ENCODE results near the gene ACP5. TPM values are rescaled to one million over a fixed set of nuclear protein-coding genes. Genes with fewer than 3 reads are reported as not detected.
A peak's percentile ranks its signal among the peaks of the same experiment; 100 is the strongest.

Gene ACP5
- polyA plus RNA-seq, 1 donor from 2014 or later = not detected

- H4K20me1 ChIP-seq (ENCODE audit: insufficient read depth) = no peaks in the 10 kb centered on the region
- TF ChIP-seq EZH2 (IDR thresholded peaks at IDR 0.05; ENCODE audit: borderline replicate concordance, insufficient read depth, low read length, poor library complexity, severe bottlenecking) = no peak
- TF ChIP-seq RAD21 (conservative IDR thresholded peaks at IDR 0.05) = no peak
- TF ChIP-seq SMC3 (conservative IDR thresholded peaks at IDR 0.05; ENCODE audit: poor library complexity) = no peak
- no peak for TF ChIP-seq CTCF (IDR thresholded peaks at IDR 0.05; ENCODE audit: poor library complexity, severe bottlenecking)
- TF ChIP-seq EP300 (conservative IDR thresholded peaks at IDR 0.05; ENCODE audit: poor library complexity, severe bottlenecking) = no peak
- no peak for TF ChIP-seq MXI1 (conservative IDR thresholded peaks at IDR 0.05; ENCODE audit: poor library complexity, severe bottlenecking)
- TF ChIP-seq REST (IDR thresholded peaks at IDR 0.05; ENCODE audit: borderline replicate concordance) = no peak
- no peak for TF ChIP-seq POLR2AphosphoS5 (IDR thresholded peaks at IDR 0.05)
- TF ChIP-seq TAF1 (IDR thresholded peaks at IDR 0.05; ENCODE audit: low read depth) = no peak
- H3K9me2 ChIP-seq (ENCODE audit: insufficient read depth, low read length) = no peaks in the 10 kb centered on the region
- no peaks in the 10 kb centered on the region for H3K27me3 ChIP-seq (ENCODE audit: insufficient read depth, low read depth, low read length)
- no peak overlapping the region for H3K27ac ChIP-seq (ENCODE audit: low read length)
- no peaks in the 10 kb centered on the region for H3F3A ChIP-seq (ENCODE audit: insufficient read depth, low read length, poor library complexity, severe bottlenecking)
- H3K4me2 ChIP-seq (ENCODE audit: low read length) = no peak overlapping the region
- no peak overlapping the region for H3K4me3 ChIP-seq (ENCODE audit: low read length)
- no peaks in the 10 kb centered on the region for H3K9me3 ChIP-seq (ENCODE audit: low read length)
- H3K36me3 ChIP-seq (ENCODE audit: insufficient read depth, low read length) = no peaks in the 10 kb centered on the region
- no peak overlapping the region for H3K9ac ChIP-seq (ENCODE audit: low read length)
- H2AFZ ChIP-seq (ENCODE audit: low read depth, low read length) = no peak overlapping the region
- H3K79me2 ChIP-seq (replicated peaks; ENCODE audit: insufficient read depth, low read length) = no peaks in the 10 kb centered on the region
Measured at GRCh38 chr19:11540645-11541044, 36.8 kb downstream of the ACP5 start.

GRCh38 chr19:11539495-11540365 is 37.7 kb downstream of the ACP5 start:
- Histone ChIP-seq H3K4me2 (ENCODE audit: low read length) (no peak overlapping the region), H3K4me3 (ENCODE audit: low read length) (no peak overlapping the region), H2AFZ (ENCODE audit: low read depth, low read length) (no peak overlapping the region), H3K27me3 (ENCODE audit: insufficient read depth, low read depth, low read length) (no peaks in the 10 kb centered on the region), H3K27ac (ENCODE audit: low read length) (no peak overlapping the region), H3K9me3 (ENCODE audit: low read length) (no peaks in the 10 kb centered on the region), H3K36me3 (ENCODE audit: insufficient read depth, low read length) (no peaks in the 10 kb centered on the region), H3F3A (ENCODE audit: insufficient read depth, low read length, poor library complexity, severe bottlenecking) (no peaks in the 10 kb centered on the region), H4K20me1 (ENCODE audit: insufficient read depth) (no peaks in the 10 kb centered on the region), H3K9me2 (ENCODE audit: insufficient read depth, low read length) (no peaks in the 10 kb centered on the region), H3K79me2 (replicated peaks; ENCODE audit: insufficient read depth, low read length) (no peaks in the 10 kb centered on the region), H3K9ac (ENCODE audit: low read length) (peak overlapping the region; percentile 12)
- no peak for TF ChIP-seq POLR2AphosphoS5 (IDR thresholded peaks at IDR 0.05)
- TF ChIP-seq TAF1 (IDR thresholded peaks at IDR 0.05; ENCODE audit: low read depth) = no peak
- no peak for TF ChIP-seq EZH2 (IDR thresholded peaks at IDR 0.05; ENCODE audit: borderline replicate concordance, insufficient read depth, low read length, poor library complexity, severe bottlenecking)
- TF ChIP-seq EP300 (conservative IDR thresholded peaks at IDR 0.05; ENCODE audit: poor library complexity, severe bottlenecking) = no peak
- TF ChIP-seq RAD21 (conservative IDR thresholded peaks at IDR 0.05) = no peak
- TF ChIP-seq REST (IDR thresholded peaks at IDR 0.05; ENCODE audit: borderline replicate concordance) = no peak
- no peak for TF ChIP-seq MXI1 (conservative IDR thresholded peaks at IDR 0.05; ENCODE audit: poor library complexity, severe bottlenecking)
- no peak for TF ChIP-seq SMC3 (conservative IDR thresholded peaks at IDR 0.05; ENCODE audit: poor library complexity)
- TF ChIP-seq CTCF (IDR thresholded peaks at IDR 0.05; ENCODE audit: poor library complexity, severe bottlenecking) = no peak
